ENCODE data around the gene GPRIN1.
"Not testable (repeated sequence)": the region's sequence is repeated elsewhere in the genome, so short reads cannot be mapped to it uniquely, and the experiment has no call there.

The GPRIN1 gene

DNA sequence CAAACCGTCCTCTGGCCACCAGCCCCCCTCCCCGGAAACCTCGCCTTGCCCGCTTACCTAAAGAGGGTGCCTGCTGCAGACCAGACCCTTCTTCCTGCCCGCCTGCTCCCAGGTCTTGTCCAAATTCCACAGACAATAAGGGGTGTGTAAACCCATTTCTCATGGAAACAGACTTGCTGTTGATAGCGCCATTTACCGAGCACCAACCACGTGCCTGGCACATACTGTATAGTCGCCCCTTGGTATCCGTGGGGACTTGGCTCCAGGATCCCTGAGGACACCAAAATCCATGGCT is 35.7 kb downstream of the GPRIN1 start:
- no peak for DNase-seq (ENCODE audit: low spot score)

DNA sequence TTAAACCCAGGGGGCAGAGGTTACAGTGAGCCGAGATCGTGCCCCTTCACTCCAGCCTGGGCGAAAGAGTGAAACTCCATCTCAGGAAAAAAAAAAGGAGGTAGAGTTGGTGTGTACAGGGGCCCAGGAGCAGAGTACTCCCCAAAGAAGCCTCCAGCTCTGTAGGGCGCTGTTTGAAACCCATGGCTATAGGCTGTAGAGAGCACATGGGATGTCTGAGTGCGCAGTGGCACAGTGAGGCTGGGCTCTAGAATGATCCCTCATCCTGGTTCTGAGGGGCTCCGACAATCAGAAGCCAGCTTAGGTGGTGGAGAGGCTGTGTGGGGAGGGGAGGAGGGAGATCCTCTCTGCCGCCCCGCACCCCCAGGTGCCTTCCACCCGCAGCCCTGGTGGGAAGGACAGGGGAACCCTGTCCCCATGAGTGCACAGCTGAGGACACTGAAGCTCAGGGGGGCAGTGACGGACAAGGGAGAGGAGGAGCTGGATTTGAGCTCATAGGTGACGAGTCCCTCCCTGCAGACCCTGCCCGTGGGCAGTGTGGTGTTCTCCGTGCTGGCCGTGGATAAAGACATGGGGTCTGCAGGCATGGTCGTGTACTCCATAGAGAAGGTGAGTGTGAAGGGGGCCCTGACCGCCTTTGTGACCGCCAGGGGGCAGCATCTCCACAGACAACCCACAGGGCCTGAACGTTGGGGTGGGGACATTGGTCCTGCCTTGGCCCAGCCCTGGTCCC is 36.2 kb downstream of the GPRIN1 start:
- DNase-seq (ENCODE audit: low spot score) = peak; percentile 52

DNA sequence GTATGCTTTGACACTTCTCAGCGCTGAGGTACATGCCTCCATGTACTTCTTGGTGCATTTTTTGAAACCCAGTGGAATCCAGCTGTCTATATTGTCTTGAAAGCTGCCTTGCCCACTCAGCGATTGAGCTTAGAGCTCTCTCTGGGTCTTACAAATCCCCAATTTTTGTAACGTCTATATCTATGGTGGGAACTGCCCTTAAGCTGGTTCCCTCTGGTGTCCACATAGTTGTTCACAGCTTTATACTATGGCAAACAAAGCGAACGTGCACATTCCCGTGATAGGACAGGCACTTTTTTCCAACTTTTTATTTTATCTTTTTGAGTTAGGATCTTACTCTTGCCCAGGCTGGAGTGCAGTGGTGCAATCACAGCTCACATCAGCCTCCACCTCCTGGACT is 39.9 kb downstream of the GPRIN1 start:
- no peak for DNase-seq (ENCODE audit: low spot score)

DNA sequence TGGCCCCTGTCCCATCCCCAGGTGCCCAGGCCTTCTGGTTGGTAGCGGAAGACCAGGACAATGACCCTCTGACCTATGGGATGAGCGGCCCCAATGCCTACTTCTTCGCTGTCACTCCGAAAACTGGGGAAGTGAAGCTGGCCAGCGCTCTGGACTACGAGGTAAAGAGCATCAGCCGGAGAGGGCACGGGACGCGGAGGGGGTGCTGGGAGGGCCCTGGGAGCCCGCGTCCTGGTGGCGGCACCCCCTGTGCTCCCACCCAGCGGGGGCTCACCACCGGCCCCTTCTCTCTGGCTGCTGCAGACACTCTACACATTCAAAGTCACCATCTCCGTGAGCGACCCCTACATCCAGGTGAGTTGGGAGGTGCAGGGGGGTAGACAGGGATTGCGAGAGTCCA is 41.3 kb downstream of the GPRIN1 start:
- no peak for DNase-seq (ENCODE audit: low spot score)

DNA sequence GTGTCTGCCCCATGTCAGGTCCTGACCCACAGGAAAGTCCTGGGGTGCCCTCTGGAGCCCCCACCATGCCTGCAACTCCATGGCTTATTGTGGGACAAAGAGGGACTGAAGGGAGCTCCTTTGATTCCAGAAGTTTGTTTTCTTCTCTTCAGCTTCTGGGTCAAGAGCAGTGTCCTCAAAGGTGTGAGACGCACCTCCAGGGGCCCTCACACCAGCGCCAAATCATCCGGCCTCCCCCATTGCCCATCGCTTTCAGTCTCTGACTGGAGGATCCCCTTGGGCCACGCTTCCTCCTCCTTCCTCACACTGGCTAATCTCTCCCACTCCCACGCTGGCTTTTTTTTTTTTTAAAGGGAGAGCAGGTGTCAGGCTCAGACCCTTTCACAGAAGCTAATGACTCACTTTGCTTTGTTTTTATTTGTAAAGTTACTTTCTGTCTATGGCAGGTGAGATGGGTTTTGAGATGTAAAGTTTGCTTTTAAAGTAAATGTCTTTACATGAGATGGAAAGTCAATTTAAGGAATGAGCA is 44.1 kb downstream of the GPRIN1 start:
- no peak for DNase-seq (ENCODE audit: low spot score)

DNA sequence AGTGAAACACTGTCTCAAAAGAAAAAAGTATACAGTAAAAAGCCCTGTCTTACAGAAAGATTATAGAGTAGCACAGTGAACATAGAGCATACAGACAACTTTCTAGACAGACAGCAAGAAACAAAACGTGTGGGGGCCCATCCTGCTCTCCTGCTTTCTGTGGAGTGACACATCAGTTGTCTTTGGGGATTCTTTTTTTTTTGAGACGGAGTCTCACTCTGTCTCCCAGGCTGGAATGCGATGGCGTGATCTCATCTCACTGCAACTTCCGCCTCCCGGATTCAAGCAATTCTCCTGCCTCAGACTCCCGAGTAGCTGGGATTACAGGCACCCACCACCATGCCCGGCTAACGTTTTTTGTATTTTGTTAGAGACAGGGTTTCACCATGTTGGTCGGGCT is 46.0 kb downstream of the GPRIN1 start:
- DNase-seq (ENCODE audit: low spot score) = no peak

DNA sequence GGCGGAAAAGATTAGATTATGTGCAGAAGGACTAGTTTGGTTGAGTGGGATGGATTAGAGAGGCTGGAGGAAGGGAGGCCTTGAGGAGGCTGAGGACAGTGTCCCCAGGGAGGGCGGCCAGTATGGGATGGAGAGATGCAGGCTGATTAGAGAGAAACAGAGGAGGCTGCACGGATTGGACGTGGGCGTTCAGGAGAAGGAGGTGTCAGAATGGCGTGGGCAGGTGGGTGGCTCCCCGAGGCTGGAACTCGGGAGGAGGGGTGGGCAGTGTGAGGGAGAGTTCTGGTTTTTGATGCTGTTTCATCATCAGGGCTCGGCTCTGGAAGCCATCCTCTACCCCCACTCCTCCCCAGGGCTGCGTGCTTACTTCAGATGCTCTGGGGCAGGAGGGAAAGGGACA is 47.8 kb downstream of the GPRIN1 start:
- no peak for DNase-seq (ENCODE audit: low spot score)

DNA sequence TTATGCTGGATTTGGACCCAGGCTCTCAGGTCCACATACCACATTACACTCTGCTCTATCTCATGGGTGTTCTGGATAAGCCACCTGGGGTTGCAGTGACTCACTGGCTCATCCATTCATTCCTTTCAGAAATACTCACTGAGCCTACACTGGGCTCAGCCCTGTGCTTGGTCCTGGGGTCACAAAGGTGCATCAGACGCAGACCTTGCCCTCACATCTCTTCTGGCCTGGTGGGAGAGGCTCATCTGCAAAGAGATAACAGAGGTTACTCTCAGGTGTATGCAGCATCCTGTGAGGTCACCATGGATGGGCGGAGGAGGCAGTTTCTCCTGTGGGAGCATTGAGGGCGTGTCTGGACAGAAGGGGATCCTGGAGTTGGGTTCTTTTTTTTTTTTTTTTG is 48.7 kb downstream of the GPRIN1 start:
- DNase-seq (ENCODE audit: low spot score) = no peak

DNA sequence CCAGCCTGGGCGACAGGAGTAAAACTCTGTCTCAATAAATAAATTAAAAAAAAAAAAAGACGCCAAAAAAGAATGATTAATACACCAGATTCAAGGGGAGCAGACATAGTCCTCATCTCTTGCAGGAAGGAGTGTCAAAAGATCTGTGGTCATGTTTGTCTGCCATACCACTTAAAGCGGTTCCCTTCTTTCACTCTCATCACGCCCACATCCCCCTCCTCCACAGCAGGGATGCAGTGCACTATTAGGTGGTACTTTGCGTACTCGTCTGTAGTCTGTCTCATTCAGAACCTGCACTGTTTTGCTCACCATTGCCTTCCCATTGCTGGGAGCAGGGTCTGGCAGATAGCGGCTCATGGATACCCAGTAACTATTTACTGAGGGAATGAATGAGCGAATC is 49.6 kb downstream of the GPRIN1 start:
- no peak for DNase-seq (ENCODE audit: low spot score)

DNA sequence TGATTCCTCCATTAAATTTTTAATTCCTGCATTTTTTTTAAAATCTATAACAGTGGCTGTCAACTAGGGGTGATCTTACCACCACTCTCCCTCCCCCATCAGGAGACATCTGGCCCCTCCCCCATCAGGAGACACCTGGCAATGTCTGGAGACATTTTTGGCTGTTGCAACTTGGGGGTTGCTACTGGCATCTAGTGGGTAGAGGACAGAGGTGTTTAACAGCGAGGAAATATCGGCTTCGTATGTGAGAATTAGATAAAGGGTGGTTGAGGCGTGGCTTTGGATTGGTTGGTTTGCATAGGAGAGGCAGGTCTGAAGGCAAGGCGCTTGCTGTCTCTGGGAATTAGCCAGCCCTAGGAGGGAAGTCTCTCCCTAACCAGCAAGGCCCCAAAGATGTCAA is 50.3 kb downstream of the GPRIN1 start:
- DNase-seq (ENCODE audit: low spot score) = no peak

DNA sequence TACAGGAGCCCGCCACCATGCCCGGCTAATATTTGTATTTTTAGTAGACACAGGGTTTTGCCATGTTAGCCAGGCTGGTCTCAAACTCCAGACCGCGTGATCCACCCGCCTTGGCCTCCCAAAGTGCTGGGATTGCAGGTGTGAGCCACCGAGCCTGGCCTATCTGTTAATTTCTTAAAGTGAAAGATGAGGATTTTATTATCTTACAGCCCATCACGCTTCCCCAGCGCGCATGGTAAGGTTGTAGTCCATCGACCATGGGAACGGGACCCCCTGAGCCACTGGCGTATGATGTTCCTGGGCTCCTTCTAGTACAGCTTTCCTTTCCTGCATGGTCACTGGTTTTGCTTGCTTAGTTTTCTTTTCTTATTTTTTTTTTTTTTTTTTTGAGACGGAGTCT is 52.1 kb downstream of the GPRIN1 start:
- no peak for DNase-seq (ENCODE audit: low spot score)

DNA sequence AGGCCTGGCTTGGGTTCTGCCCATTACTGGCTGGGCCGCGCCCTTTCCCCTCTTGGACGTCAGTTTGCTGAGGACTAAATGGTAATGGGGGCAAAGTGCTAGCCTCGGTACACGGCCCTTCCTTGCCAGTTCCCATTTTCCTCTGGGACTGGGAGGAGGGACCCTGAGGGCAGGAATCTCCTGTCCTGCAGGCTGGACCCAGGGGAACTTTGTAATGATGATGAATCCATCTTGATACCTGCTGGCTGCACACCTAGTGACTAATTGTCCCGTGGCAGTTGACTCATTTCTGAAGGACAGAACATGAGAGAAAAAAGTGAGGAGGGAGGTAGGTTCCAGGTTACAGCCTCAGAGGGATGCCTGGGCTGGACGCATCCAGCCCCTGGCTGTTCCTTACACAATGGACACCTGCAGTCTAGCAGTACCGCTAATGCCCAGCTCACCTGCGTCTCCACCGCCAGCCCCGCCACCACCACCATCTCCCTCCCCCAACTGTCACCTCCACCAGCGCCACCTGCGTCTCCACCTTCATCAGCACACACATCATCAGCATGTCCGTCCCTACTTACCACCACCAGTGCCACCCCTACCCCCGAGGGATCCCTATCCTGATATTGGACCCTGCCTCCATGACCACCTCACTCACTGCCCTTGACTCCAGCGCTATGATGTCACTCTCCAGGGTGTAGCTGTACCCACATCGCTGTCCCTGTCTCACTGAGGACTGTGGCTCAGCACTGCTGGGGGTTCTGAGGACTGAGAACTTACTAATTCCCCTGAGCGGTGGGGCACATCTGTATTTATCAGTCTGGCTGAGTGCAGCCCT is 56.5 kb downstream of the GPRIN1 start:
- DNase-seq (ENCODE audit: low spot score) = no peak

DNA sequence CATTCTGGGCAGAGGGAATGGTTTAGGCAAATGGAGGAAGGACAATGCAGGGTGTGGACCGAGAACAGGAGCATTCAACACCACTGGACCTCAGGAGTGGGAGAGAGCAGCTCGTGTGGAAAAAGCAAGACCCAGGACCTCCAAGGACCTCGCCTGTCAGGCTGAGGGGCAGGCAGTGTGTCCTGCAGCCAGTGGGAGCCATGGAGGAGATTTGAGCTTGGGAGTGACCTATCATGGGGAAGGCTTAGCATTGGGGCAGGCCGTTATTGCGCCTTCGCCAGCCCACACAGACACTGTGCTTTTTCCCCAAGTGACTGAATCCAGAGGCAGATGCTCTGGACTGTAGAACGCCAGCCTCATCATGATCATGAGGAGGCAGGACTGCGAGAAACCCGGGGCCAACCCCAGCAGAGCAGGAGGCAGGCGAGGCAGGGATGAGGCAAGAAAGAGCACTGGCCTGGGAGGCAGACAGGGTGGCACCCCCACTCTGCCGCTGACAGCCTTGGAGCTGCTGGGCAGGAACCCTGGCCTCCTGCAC is 57.6 kb downstream of the GPRIN1 start:
- no peak for DNase-seq (ENCODE audit: low spot score)

DNA sequence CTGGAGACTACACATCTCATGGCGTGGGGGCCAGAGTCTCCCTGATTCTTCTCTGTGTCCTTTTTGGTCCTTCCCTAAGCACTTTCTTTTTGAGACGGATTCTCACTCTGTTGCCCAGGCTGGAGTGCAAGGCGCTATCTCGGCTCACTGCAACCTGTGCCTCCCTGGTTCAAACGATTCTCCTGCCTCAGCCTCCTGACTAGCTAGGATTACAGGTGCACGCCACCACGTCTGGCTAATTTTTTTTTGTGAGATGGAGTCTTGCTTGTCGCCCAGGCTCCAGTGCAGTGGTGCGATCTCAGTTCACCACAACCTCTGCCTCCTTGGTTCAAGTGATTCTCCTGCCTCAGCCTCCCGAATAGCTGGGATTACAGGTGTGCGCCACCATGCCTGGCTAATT is 59.0 kb downstream of the GPRIN1 start:
- not testable (repeated sequence) for DNase-seq (ENCODE audit: low spot score)

DNA sequence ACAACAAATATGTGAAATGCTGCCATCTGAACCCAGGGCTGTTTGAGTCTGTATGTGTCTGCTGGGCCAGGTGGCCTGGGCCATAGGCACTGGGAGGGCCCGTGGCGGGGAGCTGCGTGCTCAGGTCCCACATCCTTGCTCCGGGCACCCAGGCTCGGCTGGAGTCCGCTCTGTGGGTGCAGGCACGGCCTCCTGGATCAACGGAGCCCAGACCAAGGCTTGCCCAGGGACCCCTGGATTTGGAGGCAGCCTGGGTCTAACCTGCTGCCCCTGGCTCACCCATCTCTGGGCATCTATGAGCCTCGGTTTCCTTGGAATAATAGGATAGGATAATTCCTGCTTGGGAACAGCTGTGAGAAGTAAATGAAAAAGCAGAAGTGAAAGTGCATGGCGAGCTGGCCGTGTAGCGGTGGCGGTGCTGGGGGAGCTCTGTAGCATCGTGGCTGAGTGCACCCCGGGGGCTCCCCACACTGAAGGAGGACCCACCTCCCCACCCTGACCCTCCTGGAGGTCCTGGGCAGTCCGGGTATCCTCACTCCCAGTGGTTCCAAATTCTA is 59.6 kb downstream of the GPRIN1 start:
- no peak for DNase-seq (ENCODE audit: low spot score)

DNA sequence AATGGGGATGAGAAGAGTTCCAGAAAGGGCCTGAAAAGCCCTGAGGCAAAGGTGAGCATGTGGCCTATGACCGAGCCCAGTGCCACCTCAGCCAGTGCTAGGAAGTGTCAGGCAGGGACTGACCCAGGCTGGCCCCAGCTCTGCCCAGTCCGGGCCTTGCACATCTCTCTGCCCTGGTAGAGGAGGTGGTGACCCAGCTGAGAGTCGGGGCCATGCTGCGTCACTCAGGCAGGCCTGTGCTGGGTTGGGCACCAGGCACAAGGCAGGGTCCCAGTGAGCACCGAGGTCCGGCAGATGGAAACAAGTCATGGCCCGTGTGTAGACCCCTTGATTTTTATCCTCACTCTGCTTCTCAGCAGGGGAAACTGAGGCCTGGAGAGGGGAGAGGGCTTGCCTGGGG is 60.1 kb downstream of the GPRIN1 start:
- DNase-seq (ENCODE audit: low spot score) = no peak

DNA sequence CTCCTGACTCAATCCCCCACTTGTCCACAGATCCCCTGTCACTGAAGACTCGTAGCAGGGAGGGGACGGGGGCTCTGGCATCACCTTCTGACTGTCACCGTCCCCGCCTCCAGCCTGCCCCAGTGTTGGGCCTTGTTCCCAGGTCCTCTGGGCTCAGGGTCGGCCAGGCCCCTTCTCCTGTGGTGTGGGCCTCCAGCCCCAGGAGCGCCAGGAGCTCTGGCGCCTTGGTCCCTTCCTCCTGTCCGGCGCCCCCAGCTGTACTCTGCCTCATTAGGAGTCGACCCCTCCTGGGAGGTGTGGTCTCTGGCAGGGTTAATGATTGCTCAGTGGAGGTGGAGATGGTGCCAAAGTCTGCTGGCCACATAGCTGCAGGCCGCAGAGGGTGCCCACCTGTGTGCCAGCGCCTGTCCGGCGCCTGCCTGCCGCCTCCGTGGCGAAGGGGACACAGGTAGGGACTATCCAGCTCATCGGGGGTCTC is 61.0 kb downstream of the GPRIN1 start, which contains the start of gene CDHR2:
Gene CDHR2 (plus strand): TSS at position 376 of the 478 bp plus-strand sequence. CDS start 16,011 bp downstream, outside the sequence.
- DNase-seq (ENCODE audit: low spot score) = no peak

DNA sequence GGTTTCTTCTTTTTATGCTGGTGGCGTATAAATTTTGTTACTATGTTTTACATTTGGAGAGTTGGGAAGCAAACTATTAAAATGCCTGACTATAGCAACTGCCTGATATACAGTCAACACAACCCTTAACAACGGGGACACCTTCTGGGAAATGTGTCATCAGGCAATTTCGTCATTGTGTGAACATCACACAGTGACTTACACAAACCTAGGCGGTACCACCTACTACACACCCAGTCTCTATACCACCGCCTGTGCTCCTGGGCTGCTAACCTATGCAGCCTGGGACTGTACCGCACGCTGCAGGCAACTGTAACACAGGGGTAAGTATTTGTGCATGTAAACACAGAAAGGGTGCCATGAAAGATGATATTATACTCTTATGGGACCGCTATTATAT is 62.2 kb downstream of the GPRIN1 start:
- no peak for DNase-seq (ENCODE audit: low spot score)

All from globus pallidus (tissue), 1 donor.